ENCODE measurements around the gene GLP2R. TPM values are rescaled to one million over a fixed set of nuclear protein-coding genes. Genes with fewer than 3 reads are reported as not detected.

Gene GLP2R
- total RNA-seq, 1 experiment from 2014 or later = 106 TPM

DNA sequence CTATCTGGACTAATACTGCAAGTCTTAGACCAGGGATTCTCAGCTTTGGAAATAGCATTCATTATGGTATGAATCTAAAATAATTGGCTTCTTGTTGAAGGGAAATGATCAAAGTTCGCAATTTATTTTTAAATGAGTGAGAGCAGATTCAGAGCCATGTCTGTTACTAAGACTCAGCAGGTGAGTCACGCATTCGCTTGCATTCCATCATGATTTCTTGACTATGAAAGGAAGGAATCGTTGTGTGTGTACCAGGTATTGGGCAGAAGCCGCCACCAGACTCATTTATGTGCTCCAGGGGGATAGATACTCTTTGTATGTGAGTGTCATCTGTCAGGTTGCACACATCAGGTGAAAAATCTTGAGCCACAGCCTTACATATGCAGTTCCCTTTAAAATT lies 14.6 kb upstream of the GLP2R start:
- no peak for DNase-seq (ENCODE audit: extremely low read depth, low read depth)

DNA sequence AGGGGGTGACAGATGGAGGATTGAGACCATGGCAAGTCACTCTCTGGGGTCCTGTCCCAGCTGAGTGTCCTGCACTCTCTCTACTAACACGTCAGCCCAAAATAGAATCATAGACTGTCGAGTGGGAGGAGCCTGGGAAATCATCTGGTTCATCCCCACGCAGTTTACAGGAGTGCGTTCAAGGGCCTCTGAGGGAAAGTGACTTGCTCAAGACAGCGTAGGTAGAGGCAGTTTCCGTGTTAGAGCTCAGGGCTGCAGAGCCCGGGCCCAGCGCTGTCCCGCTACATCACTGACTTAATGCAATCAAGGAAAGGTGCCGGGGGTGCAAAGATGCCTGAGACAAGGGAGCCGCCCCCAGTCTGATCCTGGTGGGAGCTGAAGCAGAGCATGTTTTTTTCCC lies 14.2 kb upstream of the GLP2R start:
- no peak for DNase-seq (ENCODE audit: extremely low read depth, low read depth)

DNA sequence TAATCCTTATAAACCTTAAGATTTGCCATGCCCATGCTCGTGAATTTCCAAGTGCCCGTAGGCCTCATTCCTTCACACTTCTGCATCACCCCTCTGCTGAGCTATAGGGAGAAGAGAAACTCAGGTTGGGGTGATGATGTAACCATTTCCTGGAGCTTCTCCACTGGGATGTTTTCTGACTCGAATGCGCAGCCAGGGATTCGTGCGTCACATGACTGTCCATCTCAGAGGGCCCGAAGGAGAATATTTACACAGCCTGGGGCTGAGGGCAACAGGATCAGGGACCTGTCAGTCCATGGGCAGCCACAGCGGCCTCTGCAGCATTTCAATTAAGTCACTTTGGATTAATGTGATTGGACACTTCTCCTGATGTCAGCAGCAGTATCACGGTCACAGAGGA lies 12.6 kb upstream of the GLP2R start:
- peak; percentile 82 for DNase-seq (ENCODE audit: extremely low read depth, low read depth)

DNA sequence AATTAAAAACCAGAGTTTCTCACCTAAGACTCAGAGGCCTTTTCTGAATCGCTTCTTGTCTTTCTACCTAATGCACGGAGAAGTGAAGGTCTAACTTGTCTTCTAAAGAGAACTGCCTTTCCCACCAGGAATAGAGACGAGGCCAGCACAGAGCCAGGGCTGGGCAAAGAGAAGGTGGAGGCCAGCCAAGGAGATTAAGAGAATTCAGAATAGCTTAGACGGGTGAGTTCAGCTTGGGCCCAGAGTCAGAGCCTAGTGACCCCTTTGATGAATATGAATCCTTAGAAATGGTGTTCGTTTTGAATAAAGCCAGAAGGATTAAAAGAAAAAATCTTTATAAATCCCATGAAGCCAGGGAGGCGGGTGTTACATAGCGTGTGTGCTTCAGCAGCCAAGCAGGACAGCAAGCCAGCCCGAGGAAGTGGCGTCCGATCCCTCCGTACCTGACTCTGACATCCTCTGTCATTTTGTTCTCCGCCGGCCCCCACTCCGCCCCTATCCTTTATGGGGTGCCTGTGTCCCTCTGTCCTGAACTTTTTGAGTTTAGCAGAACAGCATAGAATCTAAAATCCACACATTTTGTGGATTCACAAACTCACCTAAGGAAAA lies 11.3 kb upstream of the GLP2R start:
- no peak for DNase-seq (ENCODE audit: extremely low read depth, low read depth)

DNA sequence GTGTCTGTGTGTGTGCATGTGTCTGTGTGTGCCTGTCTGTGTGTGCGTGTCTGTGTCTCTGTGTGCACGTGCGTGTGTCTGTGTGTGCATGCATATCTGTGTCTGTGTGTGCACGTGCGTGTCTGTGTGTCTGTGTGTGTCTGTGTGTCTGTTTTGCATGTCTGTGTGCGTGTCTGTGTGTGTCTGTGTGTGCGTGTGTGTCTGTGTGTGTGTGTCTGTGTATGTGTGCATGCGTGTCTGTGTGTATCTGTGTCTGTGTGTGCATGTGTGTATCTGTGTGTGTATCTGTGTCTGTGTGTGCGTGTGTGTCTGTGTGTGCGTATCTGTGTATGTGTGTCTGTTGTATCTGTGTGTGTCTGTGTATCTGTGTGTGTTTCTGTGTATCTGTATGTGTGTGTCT lies 9.3 kb upstream of the GLP2R start:
- DNase-seq (ENCODE audit: extremely low read depth, low read depth) = no peak

DNA sequence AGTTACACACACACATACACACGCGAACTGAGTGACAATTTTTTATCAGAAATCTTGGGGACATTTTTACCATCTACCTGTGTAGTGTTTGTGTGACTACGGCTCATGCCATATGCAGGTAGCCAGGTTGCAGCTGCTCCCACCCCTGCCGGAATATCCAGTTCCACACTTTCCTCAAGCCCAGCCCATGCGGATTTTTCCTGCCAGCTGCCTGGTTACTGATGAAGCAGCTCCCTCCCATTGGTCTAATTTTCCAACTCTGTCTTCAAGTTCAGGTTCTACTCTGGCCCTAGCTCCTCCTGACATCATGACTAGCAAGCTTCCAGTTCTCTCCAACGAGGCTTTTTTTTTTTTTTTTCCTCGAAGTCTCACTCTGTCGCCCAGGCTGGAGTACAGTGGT lies 8.6 kb upstream of the GLP2R start:
- peak; percentile 67 for DNase-seq (ENCODE audit: extremely low read depth, low read depth)

DNA sequence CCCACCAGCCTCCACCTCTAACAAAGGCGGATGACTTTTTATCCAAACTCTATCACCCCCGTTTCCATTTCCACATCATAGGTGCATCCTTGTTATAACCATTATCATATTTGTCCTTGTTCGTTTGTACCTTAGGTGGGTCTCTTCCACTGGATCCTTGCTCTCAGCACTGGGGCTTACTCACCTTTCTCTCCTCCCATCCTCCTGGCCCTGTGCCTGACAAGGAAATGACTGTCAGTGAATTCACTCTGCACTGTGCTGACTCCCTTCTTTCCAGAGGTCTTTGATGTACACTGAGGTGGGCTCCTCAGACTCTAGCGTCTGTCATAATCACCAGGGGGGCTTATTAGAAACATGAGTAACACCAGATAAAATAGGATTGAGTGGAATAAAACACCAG lies 7.0 kb upstream of the GLP2R start:
- DNase-seq (ENCODE audit: extremely low read depth, low read depth) = no peak

DNA sequence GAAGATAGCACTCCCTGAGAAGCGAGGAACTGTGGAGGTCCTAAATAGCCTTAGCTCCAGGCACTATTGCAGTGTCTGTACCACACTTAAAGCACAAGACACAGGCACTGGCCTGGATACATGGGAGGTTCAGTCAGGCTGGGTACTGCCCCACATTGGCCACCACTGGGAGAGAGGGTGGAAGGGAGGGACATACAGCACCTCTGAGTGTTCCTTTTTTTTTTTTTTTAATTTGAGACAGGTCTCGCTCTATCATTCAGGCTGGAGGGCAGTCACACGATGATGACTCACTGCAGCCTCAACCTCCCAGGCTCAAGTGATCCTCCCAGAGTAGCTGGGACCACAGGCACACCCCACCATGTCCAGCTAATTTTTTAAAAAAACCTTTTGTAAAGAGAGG lies 5.3 kb upstream of the GLP2R start:
- no peak for DNase-seq (ENCODE audit: extremely low read depth, low read depth)

DNA sequence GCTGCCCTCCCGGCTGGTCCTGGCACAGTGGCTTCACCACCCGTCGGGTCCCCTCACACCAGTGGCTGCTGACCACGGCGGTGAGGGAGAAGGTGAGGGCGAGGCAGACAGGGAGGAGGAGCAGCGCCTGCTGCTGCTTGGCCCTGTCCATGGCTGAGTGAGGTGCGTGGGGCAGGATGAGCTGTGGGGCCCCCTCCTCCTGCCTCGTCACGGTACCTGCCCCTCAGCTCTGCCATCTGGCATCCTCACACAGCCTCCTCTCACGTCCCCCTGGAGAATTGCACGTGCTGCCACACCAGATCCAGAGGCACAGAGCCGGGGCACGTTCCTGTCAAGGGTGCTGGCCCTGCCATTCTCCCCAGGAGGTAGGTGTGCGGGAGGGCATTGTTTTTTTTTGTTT lies 3.8 kb upstream of the GLP2R start, which contains the start of gene GSG1L2:
Gene GSG1L2 (minus strand): TSS at position 159 of the 400 bp plus-strand sequence. CDS start 8 bp downstream, at position 151.
- DNase-seq (ENCODE audit: extremely low read depth, low read depth) = no peak

DNA sequence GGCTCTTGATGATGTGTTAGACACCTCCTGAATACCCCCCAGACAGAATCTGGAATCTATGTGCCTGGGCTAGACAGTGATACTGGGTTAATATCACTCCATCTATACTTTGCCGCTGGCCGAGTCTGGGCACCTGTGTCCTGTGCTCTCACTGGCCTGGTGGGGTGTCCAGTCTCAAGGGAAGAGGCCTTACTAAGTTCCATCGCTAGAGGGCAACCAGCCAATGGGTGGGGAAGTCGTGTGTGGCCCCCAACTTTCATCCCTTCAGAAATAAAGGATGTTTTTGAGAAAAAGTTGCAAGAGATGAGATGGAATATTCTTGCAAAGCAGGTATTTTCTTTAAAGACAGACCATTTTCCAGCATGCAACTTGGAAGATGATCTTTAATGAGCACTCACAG lies 1.6 kb upstream of the GLP2R start:
- no peak for DNase-seq (ENCODE audit: extremely low read depth, low read depth)

DNA sequence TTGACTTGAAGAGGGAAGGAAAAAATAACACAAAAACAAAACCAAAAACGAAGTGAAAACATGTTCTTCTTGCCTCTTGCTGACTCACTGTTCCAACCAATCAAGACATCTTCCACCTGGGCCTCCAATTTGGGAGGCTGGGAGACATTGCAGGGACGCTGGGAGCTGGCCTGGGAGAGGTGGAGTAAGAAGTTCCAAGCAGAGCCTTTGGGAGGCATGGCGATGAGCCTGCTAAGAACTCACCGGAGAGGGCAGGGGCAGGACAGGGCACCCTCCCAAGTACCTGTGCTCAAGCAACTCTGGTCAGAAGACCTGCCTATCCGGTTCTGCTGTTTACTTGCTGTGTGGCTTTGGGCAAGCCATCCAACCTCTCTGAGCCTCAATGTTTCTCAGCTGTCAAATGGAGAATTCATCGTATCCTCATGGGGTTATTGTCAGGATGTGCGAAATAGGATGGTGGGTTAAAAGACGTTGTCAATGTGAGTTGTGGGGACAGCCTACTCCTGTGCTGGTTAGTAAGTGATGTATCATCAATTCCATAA lies 856 bp upstream of the GLP2R start:
- no peak for DNase-seq (ENCODE audit: extremely low read depth, low read depth)

DNA sequence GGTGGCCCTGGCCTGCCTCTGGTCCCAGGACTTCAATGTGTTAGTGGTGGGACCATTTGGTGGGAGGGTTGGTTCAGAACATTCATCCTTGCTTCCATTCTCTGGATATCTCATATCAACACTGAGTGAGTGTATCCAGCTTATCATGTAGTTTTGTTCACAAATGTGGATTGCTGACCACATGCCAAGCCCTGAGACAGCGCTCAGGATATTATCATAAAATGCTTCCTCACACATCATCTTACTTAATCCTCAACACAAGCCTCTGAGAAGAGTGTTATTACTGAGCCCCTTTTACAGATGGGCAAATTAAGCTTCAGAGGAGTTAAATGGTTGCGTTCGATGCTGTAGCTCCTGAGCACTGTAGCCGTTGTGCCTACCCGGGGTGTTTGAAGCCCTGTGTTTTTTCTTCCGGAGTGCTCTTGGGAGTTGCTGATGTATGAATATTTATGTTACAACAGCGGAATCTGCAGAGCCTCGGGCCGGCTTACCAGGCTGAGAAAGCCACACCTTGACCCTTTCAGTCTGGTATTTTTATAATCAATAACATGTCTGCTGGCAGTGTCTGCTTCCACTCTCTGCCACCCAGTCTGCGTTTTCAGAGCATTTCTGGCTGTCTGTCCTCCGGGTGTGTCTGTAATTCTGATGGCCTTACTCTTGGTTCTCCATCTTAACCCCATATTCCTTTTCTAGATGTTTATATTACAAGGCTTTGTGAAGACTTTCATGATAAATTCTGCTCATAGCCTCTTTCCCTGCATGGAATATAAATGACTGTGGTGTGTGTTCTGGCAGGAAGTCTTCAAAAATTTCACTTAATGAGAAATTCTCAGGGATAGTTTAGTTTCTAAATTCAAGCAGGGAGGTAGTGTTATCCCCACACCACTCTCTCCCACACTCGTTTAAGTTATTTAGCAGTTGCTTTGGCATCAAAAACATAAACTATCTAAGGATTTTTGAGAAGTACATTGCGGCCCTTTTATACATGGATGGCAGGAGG lies 2.9 kb downstream of the GLP2R start:
- DNase-seq (ENCODE audit: extremely low read depth, low read depth) = peak; percentile 73

DNA sequence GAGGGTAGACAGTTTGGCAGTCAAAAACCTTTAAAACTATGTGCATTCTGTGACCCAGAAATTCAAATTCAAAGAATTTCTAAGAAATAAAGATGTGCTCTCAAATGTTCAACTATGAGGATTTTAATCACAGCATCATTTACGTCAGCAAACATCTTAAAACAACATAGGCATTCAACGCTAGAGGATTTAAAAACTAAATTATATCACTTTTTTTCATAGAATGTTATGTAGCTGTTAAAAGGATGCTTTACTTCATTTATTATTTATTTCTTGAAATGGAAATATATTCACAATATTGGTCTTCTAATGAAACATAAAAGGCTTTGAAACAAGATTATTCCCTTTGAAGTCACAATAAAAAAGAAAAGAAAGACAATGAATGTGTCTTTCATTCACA lies 3.6 kb downstream of the GLP2R start:
- DNase-seq (ENCODE audit: extremely low read depth, low read depth) = peak; percentile 51

DNA sequence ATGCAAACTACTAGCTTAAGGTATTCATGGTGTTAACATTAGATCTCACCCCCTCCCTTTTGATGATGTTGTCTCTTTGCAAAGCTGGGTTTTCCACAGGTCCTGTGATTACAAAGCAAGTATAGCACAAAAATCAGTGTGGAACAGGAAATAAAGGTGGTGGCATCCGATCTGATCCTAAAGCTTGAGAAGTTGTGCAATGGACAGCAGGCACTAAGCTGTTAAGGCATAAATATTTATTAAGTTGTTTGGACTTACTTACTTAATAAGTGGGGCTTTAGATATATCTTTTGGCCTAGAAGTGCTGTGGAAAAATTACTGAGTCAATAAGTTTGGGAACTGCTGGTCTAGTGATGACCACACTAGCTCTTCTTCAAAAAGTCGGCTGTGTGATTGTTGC lies 5.0 kb downstream of the GLP2R start:
- no peak for DNase-seq (ENCODE audit: extremely low read depth, low read depth)

DNA sequence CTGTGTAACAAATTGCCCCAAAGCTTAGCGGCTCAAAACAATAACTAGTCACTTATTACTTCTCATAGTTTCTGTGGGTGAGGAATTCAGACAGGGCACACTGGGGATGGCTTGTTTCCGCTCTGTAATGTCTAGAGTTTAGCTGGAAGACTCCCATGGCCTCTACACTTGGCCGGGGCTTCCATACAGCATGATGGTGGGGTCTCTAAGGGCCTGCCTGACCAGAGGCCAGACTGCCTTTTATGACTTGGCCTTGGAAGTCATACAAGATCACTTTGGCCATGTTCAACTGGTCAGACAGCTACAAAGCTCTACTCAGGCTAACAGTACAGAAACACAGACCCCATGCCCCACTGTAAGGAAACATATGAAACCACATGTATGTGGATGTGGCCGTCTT lies 8.2 kb downstream of the GLP2R start:
- DNase-seq (ENCODE audit: extremely low read depth, low read depth) = no peak

DNA sequence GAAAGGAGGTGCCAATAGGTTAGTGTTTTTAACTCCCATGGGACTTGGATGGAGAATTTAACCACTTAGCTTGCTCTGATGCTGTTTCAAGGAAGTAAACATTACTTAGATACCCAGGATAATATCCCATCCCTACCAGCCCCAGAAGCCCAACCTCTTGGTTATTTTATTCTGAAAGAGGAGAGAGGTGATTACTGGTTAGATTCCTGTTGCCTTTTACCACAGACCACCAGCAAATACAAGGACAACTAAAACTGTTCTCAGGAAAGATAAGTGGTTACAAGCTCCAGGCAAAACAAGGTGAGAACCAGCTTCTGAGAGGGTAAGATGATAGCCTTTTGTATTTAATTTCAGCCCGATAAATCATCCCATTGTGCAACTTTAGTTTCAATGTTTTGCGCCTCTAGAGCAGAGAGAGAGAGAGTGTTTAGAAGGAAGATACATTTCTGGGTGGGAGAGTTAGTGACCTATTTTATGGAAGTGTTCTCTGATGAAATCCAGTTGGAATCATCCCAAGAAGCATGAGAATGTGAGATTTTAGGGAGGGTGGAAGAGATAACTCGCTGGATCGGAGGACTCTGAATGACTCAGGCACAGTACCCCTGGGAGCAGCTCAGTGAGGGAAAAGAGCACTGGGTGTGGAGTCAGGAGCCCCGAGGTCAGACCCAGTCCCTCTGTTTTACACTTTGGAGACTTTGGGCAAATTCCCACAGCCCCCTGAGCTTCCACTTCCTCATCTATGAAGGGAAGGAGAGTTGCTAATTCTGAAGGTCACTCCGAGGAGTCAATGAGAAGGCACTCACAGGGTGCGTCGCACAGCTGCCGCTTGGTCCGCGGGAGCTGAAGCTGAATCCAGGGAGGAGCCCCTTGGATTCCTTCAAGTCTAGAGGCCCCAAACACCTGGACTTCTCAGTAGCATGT lies 12.1 kb downstream of the GLP2R start:
- DNase-seq (ENCODE audit: extremely low read depth, low read depth) = peak; percentile 100

DNA sequence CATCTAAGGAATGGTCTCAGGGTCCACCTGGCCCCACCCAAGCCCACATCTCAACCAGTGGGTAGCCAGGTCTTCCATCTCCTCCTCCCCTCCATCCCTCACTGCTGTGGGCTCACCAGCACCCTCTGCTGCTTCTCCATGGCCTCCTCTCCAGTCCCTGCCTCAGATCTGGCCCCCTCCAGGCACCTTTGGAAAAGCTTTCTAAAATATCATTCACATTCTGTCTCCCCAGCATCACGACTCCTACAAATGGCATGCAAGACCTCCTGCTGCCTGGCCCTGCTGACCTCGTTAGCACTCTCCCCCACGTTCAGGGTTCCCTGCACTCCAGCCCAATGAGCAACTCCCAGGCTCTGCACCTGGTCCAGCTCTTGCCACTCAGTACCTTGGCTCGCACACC lies 13.7 kb downstream of the GLP2R start:
- peak; percentile 63 for DNase-seq (ENCODE audit: extremely low read depth, low read depth)

DNA sequence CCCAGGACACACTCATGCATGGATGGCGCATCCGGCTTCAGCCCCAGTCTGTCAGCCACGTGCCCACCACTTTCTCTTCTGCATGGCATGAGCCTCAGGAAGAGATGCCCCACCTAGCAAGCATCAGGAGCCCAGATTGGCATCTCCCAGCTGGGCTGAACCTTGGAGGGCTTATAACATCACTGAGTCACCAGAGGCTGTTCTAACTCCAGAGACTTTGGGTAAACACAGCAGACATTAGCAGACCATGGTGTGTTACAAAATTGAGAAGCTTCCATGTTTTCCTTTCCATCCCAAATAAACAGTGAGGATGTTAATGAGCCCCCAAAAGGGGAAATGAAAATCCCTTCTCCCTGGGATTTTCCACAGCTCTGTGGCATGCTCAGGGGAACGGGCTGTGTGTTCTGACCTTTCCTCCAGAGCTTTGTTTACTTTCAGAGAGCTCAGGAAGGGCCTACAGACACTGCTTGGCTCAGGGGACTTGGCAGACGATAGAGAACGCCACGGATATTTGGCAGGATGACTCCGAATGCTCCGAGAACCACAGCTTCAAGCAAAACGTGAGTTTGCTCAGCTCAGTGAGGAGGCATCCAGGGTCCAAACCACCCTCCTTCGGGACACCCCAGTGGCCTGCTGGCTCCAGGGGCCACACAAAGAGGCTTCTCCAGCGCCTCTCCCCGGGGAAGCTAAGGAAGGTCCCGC lies 16.5 kb downstream of the GLP2R start:
- peak; percentile 93 for DNase-seq (ENCODE audit: extremely low read depth, low read depth)

DNA sequence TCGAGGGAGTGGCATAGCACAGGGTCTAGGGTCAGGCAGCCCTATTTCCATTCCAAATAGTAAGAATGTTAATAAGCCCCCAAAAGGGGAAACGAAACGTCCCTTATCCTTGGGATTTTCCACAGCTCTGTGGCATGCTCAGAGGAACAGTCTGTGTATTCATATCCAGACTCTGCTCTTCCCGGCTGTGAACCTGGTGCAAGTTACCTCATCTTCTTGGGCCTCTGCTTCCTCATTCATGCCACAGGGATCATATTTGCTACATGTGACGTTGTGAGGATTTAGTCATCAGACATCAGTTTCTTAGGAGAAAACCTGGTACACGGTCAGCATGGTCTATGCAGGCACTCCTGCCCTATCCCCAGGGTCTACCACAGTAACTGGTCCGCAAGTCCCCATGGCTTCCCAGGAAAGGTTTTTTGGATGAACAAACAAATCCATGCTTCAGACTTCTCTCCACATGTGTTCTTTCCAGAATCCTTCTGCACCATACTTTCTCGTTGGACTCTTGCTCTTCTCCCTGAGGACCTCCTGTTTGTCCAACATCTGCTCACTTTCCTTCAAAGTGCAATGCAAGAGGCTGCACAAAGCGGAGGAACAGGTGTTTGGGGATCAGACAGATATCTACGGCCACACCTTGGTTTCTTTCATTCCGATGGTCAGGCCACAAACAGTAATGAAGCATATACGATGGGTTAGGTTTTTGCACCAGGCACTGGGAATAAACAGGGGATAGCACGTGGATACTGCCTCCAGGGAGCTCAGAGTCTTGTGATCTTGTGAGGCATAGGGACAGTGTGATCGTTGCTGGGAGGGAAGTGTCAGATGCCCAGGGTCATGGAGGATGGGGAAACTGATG lies 17.7 kb downstream of the GLP2R start:
- DNase-seq (ENCODE audit: extremely low read depth, low read depth) = peak; percentile 54
